ENCODE measurements around the gene DOP1A.

DNA sequence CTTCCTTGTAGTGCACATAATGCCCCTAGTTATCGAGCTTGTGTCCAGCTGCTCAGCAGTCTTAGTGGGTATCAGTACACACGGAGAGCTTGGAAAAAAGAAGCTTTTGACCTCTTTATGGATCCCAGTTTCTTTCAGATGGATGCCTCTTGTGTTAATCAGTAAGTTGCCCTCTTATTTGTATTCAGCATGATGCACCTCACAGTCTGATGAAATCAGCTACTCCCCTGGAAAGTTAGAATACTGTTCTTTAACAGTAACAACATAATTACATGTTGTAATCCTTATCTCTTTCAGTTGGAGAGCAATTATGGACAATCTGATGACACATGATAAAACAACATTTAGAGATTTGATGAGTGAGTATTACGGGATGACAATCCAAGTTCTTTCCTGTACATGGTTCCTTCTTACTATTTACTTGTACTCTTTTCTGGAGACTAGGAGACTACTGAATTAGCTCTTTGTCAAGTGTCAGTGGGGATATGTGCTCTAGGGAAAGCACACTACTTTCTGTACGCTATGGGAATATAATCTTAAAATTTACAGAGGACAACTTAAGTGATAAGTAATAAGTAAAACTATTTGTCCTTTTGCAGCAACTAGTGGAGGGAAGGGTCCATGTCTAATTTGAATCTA is 86.5 kb downstream of the DOP1A start:
- TF ChIP-seq, protein P1, sequence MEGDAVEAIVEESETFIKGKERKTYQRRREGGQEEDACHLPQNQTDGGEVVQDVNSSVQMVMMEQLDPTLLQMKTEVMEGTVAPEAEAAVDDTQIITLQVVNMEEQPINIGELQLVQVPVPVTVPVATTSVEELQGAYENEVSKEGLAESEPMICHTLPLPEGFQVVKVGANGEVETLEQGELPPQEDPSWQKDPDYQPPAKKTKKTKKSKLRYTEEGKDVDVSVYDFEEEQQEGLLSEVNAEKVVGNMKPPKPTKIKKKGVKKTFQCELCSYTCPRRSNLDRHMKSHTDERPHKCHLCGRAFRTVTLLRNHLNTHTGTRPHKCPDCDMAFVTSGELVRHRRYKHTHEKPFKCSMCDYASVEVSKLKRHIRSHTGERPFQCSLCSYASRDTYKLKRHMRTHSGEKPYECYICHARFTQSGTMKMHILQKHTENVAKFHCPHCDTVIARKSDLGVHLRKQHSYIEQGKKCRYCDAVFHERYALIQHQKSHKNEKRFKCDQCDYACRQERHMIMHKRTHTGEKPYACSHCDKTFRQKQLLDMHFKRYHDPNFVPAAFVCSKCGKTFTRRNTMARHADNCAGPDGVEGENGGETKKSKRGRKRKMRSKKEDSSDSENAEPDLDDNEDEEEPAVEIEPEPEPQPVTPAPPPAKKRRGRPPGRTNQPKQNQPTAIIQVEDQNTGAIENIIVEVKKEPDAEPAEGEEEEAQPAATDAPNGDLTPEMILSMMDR (IDR thresholded peaks at IDR 0.05): no peak
- TF ChIP-seq POLR2A (IDR thresholded peaks at IDR 0.05) (no peak), POLR2AphosphoS5 (IDR thresholded peaks at IDR 0.05) (no peak)

Measured in sigmoid colon (tissue), 4 donors.